IMR-90 (cell line): ENCODE results near the gene TTLL11. TPM values are rescaled to one million over a fixed set of nuclear protein-coding genes. Genes with fewer than 3 reads are reported as not detected.

Experiments used
- ATAC-seq: fragments of 200-7000 bp; cut with Tn5 transposase; 2 replicates; pipeline ENCODE4 v1.9.1; 2020; ENCODE audit warnings: low read depth, mild to moderate bottlenecking, moderate library complexity
- BruUV-seq: library from RNA; stranded (reverse); fragments of 400-500 nt; replicated peaks from 2 replicates; lab custom pipeline; 2021; lab: Mats Ljungman, UMichigan
- CTCF ChIA-PET: fragments of 300-600 bp; formaldehyde crosslinking; extraction: SDS; loops from one replicate; lab custom pipeline; 2021; ENCODE audit warnings: antibody characterized with exemption; lab: Yijun Ruan, JAX
- POLR2A ChIA-PET: fragments of 300-600 bp; sonication (Branson Sonifier 250); formaldehyde crosslinking; loops from one replicate; lab custom pipeline; 2022; ENCODE audit warnings: antibody characterized with exemption; ENCODE audit not compliant: unreplicated experiment; lab: Charles Lee
- DNase-seq: peaks from one replicate; pipeline ENCODE4 v3.0.0; 2013
- H2AFZ ChIP-seq: replicated peaks from 2 replicates; pipeline ENCODE3; 2013; ENCODE audit warnings: low read length, mild to moderate bottlenecking; ENCODE audit not compliant: poor library complexity
- H2AK5ac ChIP-seq: 2 replicates; pipeline ENCODE4 v1.6.1; 2013; ENCODE audit warnings: low read depth, low read length, inconsistent platforms
- H2AK9ac ChIP-seq: replicated peaks from 2 replicates; pipeline ENCODE3; 2013; ENCODE audit warnings: mild to moderate bottlenecking, low read depth, low read length, moderate library complexity; ENCODE audit not compliant: poor library complexity
- H2BK120ac ChIP-seq: 2 replicates; pipeline ENCODE4 v1.6.1; 2013; ENCODE audit warnings: low read depth, low read length, inconsistent platforms
- H2BK15ac ChIP-seq: 3 replicates; pipeline ENCODE4 v1.6.1; 2013; ENCODE audit warnings: low read depth, low read length, inconsistent platforms
- H2BK20ac ChIP-seq: 2 replicates; pipeline ENCODE4 v1.6.1; 2013; ENCODE audit warnings: low read depth, mild to moderate bottlenecking, inconsistent platforms, low read length, moderate library complexity
- H2BK5ac ChIP-seq: 2 replicates; pipeline ENCODE4 v1.6.1; 2013; ENCODE audit warnings: mild to moderate bottlenecking, low read depth, low read length, inconsistent platforms; ENCODE audit not compliant: poor library complexity, severe bottlenecking
- H3K14ac ChIP-seq: replicated peaks from 2 replicates; pipeline ENCODE4 v1.6.1; 2013; ENCODE audit warnings: low read depth, low read length, inconsistent platforms
- H3K18ac ChIP-seq: 2 replicates; pipeline ENCODE4 v1.6.1; 2013; ENCODE audit warnings: low read depth, low read length, control low read depth
- H3K23ac ChIP-seq: 2 replicates; pipeline ENCODE4 v1.6.1; 2013; ENCODE audit warnings: low read depth, low read length, inconsistent platforms
- H3K27ac ChIP-seq: 2 replicates; pipeline ENCODE4 v1.5.1; 2013; ENCODE audit warnings: mild to moderate bottlenecking, control low read depth, low read length; ENCODE audit not compliant: insufficient read depth
- H3K27me3 ChIP-seq: 2 replicates; pipeline ENCODE4 v1.6.1; 2013; ENCODE audit warnings: low read length; ENCODE audit not compliant: control insufficient read depth, insufficient read depth
- H3K36me3 ChIP-seq: 2 replicates; pipeline ENCODE4 v1.6.1; 2013; ENCODE audit warnings: low read length, mixed read lengths; ENCODE audit not compliant: control insufficient read depth, insufficient read depth
- H3K4ac ChIP-seq: 2 replicates; pipeline ENCODE4 v1.6.1; 2013; ENCODE audit warnings: low read depth, low read length, inconsistent platforms
- H3K4me1 ChIP-seq: 2 replicates; pipeline ENCODE4 v1.6.1; 2013; ENCODE audit warnings: low read length, mixed read lengths; ENCODE audit not compliant: control insufficient read depth, insufficient read depth
- H3K4me2 ChIP-seq: 2 replicates; pipeline ENCODE4 v1.6.1; 2013; ENCODE audit warnings: low read depth, mild to moderate bottlenecking, control low read depth, low read length, moderate library complexity
- H3K4me3 ChIP-seq: 2 replicates; pipeline ENCODE4 v1.5.1; 2013; ENCODE audit warnings: low read depth, mild to moderate bottlenecking, control low read depth, low read length, moderate library complexity; ENCODE audit not compliant: insufficient read depth
- H3K56ac ChIP-seq: 2 replicates; pipeline ENCODE4 v1.6.1; 2013; ENCODE audit warnings: low read length, inconsistent platforms; ENCODE audit not compliant: insufficient read depth; ENCODE audit errors: extremely low read depth
- H3K79me1 ChIP-seq, 2 experiments: 2 replicates each; pipeline ENCODE4 v1.6.1; 2013; ENCODE audit warnings: low read length in 2 of 2, inconsistent platforms in 1 of 2, low read depth in 1 of 2
- H3K9ac ChIP-seq: 2 replicates; pipeline ENCODE4 v1.6.1; 2013; ENCODE audit warnings: low read depth, low read length, control low read depth
- H3K9me1 ChIP-seq: 2 replicates; pipeline ENCODE4 v1.6.1; 2013; ENCODE audit warnings: low read length, inconsistent platforms; ENCODE audit not compliant: insufficient read depth
- H3K9me3 ChIP-seq: 2 replicates; pipeline ENCODE4 v1.6.1; 2013; ENCODE audit warnings: low read length; ENCODE audit not compliant: control insufficient read depth, insufficient read depth
- H4K20me1 ChIP-seq: 2 replicates; pipeline ENCODE4 v1.6.1; 2013; ENCODE audit warnings: low read length, inconsistent platforms; ENCODE audit not compliant: insufficient read depth
- H4K5ac ChIP-seq: 2 replicates; pipeline ENCODE4 v1.6.1; 2013; ENCODE audit warnings: mild to moderate bottlenecking, low read depth, low read length, control low read depth
- H4K8ac ChIP-seq, 2 experiments: 2 replicates each; pipeline ENCODE4 v1.6.1; 2013; ENCODE audit warnings: low read depth in 2 of 2, low read length in 2 of 2, control low read depth in 1 of 2, inconsistent platforms in 1 of 2
- H4K91ac ChIP-seq: 2 replicates; pipeline ENCODE4 v1.6.1; 2013; ENCODE audit warnings: low read depth, low read length, inconsistent platforms; ENCODE audit not compliant: insufficient read depth
- BHLHE40 ChIP-seq: fragments of 150-350 bp; IDR thresholded peaks from 2 replicates; pipeline ENCODE4 v1.6.1; 2016; ENCODE audit warnings: mild to moderate bottlenecking, low read depth, low read length
- CEBPB ChIP-seq: IDR thresholded peaks from 2 replicates; pipeline ENCODE4 v1.6.1; 2012; ENCODE audit warnings: low read depth, low read length, improper control_type of control experiment
- CHD1 ChIP-seq: IDR thresholded peaks from 2 replicates; pipeline ENCODE4 v1.6.1; 2012; ENCODE audit warnings: low read depth, low read length, improper control_type of control experiment
- FOS ChIP-seq: fragments of 150-350 bp; IDR thresholded peaks from 2 replicates; pipeline ENCODE4 v1.6.1; 2016; ENCODE audit warnings: low read depth, low read length
- MAFK ChIP-seq: IDR thresholded peaks from 2 replicates; pipeline ENCODE4 v1.6.1; 2012; ENCODE audit warnings: low read depth, low read length, improper control_type of control experiment
- MAZ ChIP-seq: IDR thresholded peaks from 2 replicates; pipeline ENCODE4 v1.6.1; 2012; ENCODE audit warnings: low read depth, mild to moderate bottlenecking, low read length, improper control_type of control experiment, moderate library complexity, borderline replicate concordance
- MXI1 ChIP-seq: IDR thresholded peaks from 2 replicates; pipeline ENCODE4 v1.6.1; 2012; ENCODE audit warnings: low read depth, mild to moderate bottlenecking, low read length, moderate library complexity, borderline replicate concordance
- NFE2L2 ChIP-seq: fragments of 150-350 bp; IDR thresholded peaks from 2 replicates; pipeline ENCODE4 v1.6.1; 2016; ENCODE audit warnings: low read depth, mild to moderate bottlenecking, low read length
- POLR2A ChIP-seq: IDR thresholded peaks from 2 replicates; pipeline ENCODE4 v1.6.1; 2012; ENCODE audit warnings: mild to moderate bottlenecking, low read depth, low read length
- RAD21 ChIP-seq: IDR thresholded peaks from 2 replicates; pipeline ENCODE4 v1.6.1; 2012; ENCODE audit warnings: low read length, improper control_type of control experiment
- RCOR1 ChIP-seq: IDR thresholded peaks from 2 replicates; pipeline ENCODE4 v1.6.1; 2012; ENCODE audit warnings: mild to moderate bottlenecking, low read length, improper control_type of control experiment; ENCODE audit not compliant: insufficient replicate concordance
- RFX5 ChIP-seq: IDR thresholded peaks from 2 replicates; pipeline ENCODE4 v1.8.0; 2012; ENCODE audit warnings: low read depth, mild to moderate bottlenecking, low read length, moderate library complexity
- SMC3 ChIP-seq: fragments of 150-350 bp; IDR thresholded peaks from 2 replicates; pipeline ENCODE4 v1.6.1; 2016; ENCODE audit warnings: low read depth, mild to moderate bottlenecking, antibody characterized with exemption, low read length, moderate library complexity
- WGBS, 2 experiments: methylation state at CpG; one replicate each; pipeline versions ENCODE4 v1.1.5 to v1.1.7; 2013; ENCODE audit warnings: missing lambda C conversion rate in 2 of 2; ENCODE audit not compliant: insufficient read length in 1 of 2; ENCODE audit errors: extremely low coverage in 2 of 2; 5-methylcytosine and 5-hydroxymethylcytosine counted together
- dilution Hi-C: fragments of 300-500 bp; cut with HindIII; formaldehyde crosslinking; loops from one replicate; pipeline ENCODE4 v1.14.3; 2018; ENCODE audit warnings: low sequenced_read_pairs; ENCODE audit not compliant: unreplicated experiment
- in situ Hi-C: fragments of 300-500 bp; cut with MboI; formaldehyde crosslinking; loops from 3 replicates; pipeline ENCODE4 v1.14.3; 2019; ENCODE audit warnings: low sequenced_read_pairs, inconsistent platforms, mixed read lengths
- intact Hi-C: fragments of 100-400 bp; cut with micrococcal nuclease; formaldehyde crosslinking; loops from 2 replicates; pipeline ENCODE4 v1.10.0; 2022
- polyA plus RNA-seq, 3 experiments: library from polyadenylated mRNA; depleted of rRNA; stranded (reverse); fragments of >200 nt; gene quantifications; 2 replicates each; pipeline ENCODE4 v1.2.3, GENCODE V29; 2012; ENCODE audit warnings: low replicate concordance in 1 of 3
- total RNA-seq: library from RNA; depleted of rRNA; stranded (reverse); fragments of >200 nt; gene quantifications from 2 replicates; pipeline ENCODE4 v1.2.3, GENCODE V29; 2012
- TF ChIP-seq, protein P1 (sequence below): conservative IDR thresholded peaks from 2 replicates; pipeline ENCODE4 v1.5.1; 2012; ENCODE audit warnings: mild to moderate bottlenecking, low read depth, low read length, improper control_type of control experiment
- TF ChIP-seq, protein P2 (sequence below): fragments of 150-350 bp; IDR thresholded peaks from 2 replicates; pipeline ENCODE4 v1.6.1; 2017; ENCODE audit warnings: mild to moderate bottlenecking, antibody characterized with exemption, low read length, low read depth
- TF ChIP-seq, protein P3 (sequence below): fragments of 150-350 bp; IDR thresholded peaks from 2 replicates; pipeline ENCODE4 v1.6.1; 2016; ENCODE audit warnings: low read depth, mild to moderate bottlenecking, low read length, moderate library complexity, borderline replicate concordance

Gene TTLL11
- total and polyA plus RNA-seq, 2 of the 4 experiments (the other 2 are of a cell fraction), result 2.0 to 4.6 TPM

DNA sequence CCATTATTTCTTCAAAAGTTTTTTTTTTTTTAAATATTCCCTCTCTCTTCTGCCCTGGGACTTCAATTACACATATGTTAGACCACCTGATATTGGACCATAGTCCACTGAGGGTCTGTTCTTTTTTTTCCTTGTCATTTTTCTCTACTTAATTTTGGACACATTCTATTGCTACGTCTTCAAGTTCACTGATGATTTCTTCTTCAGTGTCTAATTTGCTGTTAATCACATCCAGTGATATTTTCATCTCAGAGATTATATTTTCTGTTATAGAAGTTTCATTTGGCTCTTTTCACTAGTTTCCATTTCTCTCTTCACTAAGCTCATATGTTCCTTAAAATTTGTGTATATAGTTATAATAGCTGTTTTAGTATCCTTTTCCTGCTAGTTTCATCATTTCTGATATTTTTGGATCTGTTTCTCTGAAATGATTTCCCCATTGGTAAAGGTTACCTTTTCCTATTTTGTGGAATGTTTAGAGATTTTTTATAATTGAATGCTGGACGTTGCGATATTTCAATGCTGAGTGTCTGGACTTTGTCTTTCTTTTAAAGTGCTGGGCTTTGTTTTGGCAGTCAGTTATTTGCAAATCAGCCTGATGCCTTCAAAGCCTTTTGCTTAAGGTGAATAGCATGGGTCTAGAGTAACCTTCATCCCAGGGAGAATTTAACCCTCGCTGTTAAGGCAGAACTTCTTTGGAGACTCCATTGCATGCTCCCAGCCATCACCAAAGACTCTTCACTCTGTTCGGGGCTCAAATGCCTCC is 111.8 kb downstream of the TTLL11 start:
- H3K14ac ChIP-seq, result no peak overlapping the region
- H2AFZ ChIP-seq, result no peak overlapping the region
- TF ChIP-seq, protein P1, sequence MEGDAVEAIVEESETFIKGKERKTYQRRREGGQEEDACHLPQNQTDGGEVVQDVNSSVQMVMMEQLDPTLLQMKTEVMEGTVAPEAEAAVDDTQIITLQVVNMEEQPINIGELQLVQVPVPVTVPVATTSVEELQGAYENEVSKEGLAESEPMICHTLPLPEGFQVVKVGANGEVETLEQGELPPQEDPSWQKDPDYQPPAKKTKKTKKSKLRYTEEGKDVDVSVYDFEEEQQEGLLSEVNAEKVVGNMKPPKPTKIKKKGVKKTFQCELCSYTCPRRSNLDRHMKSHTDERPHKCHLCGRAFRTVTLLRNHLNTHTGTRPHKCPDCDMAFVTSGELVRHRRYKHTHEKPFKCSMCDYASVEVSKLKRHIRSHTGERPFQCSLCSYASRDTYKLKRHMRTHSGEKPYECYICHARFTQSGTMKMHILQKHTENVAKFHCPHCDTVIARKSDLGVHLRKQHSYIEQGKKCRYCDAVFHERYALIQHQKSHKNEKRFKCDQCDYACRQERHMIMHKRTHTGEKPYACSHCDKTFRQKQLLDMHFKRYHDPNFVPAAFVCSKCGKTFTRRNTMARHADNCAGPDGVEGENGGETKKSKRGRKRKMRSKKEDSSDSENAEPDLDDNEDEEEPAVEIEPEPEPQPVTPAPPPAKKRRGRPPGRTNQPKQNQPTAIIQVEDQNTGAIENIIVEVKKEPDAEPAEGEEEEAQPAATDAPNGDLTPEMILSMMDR, result no peak
- no peak for TF ChIP-seq RFX5
- TF ChIP-seq FOS, result no peak
- no peak for TF ChIP-seq POLR2A
- no peak for TF ChIP-seq CHD1
- no peak for TF ChIP-seq MXI1
- no peak for TF ChIP-seq SMC3
- TF ChIP-seq NFE2L2, result no peak
- no peak for TF ChIP-seq RCOR1
- TF ChIP-seq MAFK, result no peak
- TF ChIP-seq RAD21, result no peak
- no peak for TF ChIP-seq MAZ
- TF ChIP-seq, protein P2, sequence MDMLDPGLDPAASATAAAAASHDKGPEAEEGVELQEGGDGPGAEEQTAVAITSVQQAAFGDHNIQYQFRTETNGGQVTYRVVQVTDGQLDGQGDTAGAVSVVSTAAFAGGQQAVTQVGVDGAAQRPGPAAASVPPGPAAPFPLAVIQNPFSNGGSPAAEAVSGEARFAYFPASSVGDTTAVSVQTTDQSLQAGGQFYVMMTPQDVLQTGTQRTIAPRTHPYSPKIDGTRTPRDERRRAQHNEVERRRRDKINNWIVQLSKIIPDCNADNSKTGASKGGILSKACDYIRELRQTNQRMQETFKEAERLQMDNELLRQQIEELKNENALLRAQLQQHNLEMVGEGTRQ, result no peak
- TF ChIP-seq, protein P3, sequence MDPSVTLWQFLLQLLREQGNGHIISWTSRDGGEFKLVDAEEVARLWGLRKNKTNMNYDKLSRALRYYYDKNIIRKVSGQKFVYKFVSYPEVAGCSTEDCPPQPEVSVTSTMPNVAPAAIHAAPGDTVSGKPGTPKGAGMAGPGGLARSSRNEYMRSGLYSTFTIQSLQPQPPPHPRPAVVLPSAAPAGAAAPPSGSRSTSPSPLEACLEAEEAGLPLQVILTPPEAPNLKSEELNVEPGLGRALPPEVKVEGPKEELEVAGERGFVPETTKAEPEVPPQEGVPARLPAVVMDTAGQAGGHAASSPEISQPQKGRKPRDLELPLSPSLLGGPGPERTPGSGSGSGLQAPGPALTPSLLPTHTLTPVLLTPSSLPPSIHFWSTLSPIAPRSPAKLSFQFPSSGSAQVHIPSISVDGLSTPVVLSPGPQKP, result no peak
- no peak for TF ChIP-seq CEBPB
- no peak for TF ChIP-seq BHLHE40
- dilution Hi-C loops (no loop called here), intact Hi-C loops (no loop called here), in situ Hi-C loops (no loop called here)
- no peak overlapping the region for H2AK9ac ChIP-seq
- ChIA-PET POLR2A (no interaction called here), CTCF (no interaction called here)
- H3K36me3 ChIP-seq, result no peaks in the 10 kb centered on the region
- H4K20me1 ChIP-seq, result peaks cover 10% of the 10 kb centered on the region
- no peak overlapping the region for H4K5ac ChIP-seq
- no peak overlapping the region for H2BK5ac ChIP-seq
- BruUV-seq, result no TSS peak
- H2BK120ac ChIP-seq, result no peak overlapping the region
- no peak overlapping the region for H3K27ac ChIP-seq
- no peak overlapping the region for H3K23ac ChIP-seq
- no peak overlapping the region for H2BK15ac ChIP-seq
- no peak overlapping the region for H3K9ac ChIP-seq
- H3K79me1 ChIP-seq, result 0 out of 4 replicates have a peak, but pooled peaks cover 0 to 2% of the 10 kb centered on the region in 2 experiments
- no peaks in the 10 kb centered on the region for H3K9me3 ChIP-seq
- ATAC-seq (no peak), DNase-seq (no peak)
- peaks cover 20% of the 10 kb centered on the region for H3K9me1 ChIP-seq
- no peak overlapping the region for H3K4me3 ChIP-seq
- H3K18ac ChIP-seq, result no peak overlapping the region
- H3K56ac ChIP-seq, result no peak overlapping the region
- no peak overlapping the region for H4K91ac ChIP-seq
- H2BK20ac ChIP-seq, result no peak overlapping the region
- H4K8ac ChIP-seq, result no peak overlapping the region
- no peak overlapping the region for H3K4me2 ChIP-seq
- H3K4me1 ChIP-seq, result peaks cover 8% of the 10 kb centered on the region
- 100% methylated on average over 2 of the region's 5 CpGs; no CpG with 5 or more reads in 1 of the 2 experiments for WGBS, 2 experiments
- H3K27me3 ChIP-seq, result no peaks in the 10 kb centered on the region
- H3K4ac ChIP-seq, result no peak overlapping the region
- H2AK5ac ChIP-seq, result no peak overlapping the region
